HG03108 (cell line): ENCODE measurements around the gene LMOD1.
A peak's percentile ranks its signal among the peaks of the same experiment; 100 is the strongest.
"Not testable (repeated sequence)": the region's sequence is repeated elsewhere in the genome, so short reads cannot be mapped to it uniquely, and the experiment has no call there.

Experiments
- ATAC-seq: cut with Tn5 transposase; IDR thresholded peaks from one replicate; pipeline ENCODE4 v1.9.1; 2021; ENCODE audit warnings: moderate library complexity; ENCODE audit not compliant: unreplicated experiment

LMOD1 gene

GRCh38 chr1:201917362-201918033, 28.9 kb downstream of the LMOD1 start:
- ATAC-seq, result no peak

- no peak for ATAC-seq
These were observed 29.6 kb downstream of the LMOD1 start for GRCh38 chr1:201916649-201917249.

GRCh38 chr1:201914456-201915235, 31.7 kb downstream of the LMOD1 start:
- no peak for ATAC-seq

GRCh38 chr1:201912832-201913231, 33.5 kb downstream of the LMOD1 start:
- no peak for ATAC-seq

GRCh38 chr1:201911826-201912571, 34.3 kb downstream of the LMOD1 start:
- no peak for ATAC-seq

GRCh38 chr1:201907621-201908020, 38.7 kb downstream of the LMOD1 start:
- no peak for ATAC-seq

GRCh38 chr1:201906336-201906735, 40.0 kb downstream of the LMOD1 start:
- ATAC-seq, result no peak

- no peak for ATAC-seq
These were observed 41.0 kb downstream of the LMOD1 start for GRCh38 chr1:201905234-201905890.

- no peak for ATAC-seq
These were observed 41.8 kb downstream of the LMOD1 start for GRCh38 chr1:201904579-201904978.

- no peak for ATAC-seq
These were observed 43.2 kb downstream of the LMOD1 start for GRCh38 chr1:201903135-201903534.

GRCh38 chr1:201902198-201902597, 44.1 kb downstream of the LMOD1 start:
- no peak for ATAC-seq

- not testable (repeated sequence) for ATAC-seq
These were observed 45.3 kb downstream of the LMOD1 start for GRCh38 chr1:201901036-201901435.

GRCh38 chr1:201900476-201900875, 45.9 kb downstream of the LMOD1 start:
- no peak for ATAC-seq

- no peak for ATAC-seq
These were observed 46.5 kb downstream of the LMOD1 start for GRCh38 chr1:201899683-201900429.

GRCh38 chr1:201898992-201899391, 47.4 kb downstream of the LMOD1 start:
- no peak for ATAC-seq

GRCh38 chr1:201898240-201898894, 48.0 kb downstream of the LMOD1 start:
- no peak for ATAC-seq

GRCh38 chr1:201896951-201897391, 49.4 kb downstream of the LMOD1 start:
- ATAC-seq, result no peak

- ATAC-seq, result peak; percentile 83
These were observed 50.2 kb downstream of the LMOD1 start for GRCh38 chr1:201895913-201896807.
